Measurements from ENCODE around the gene MED27. TPM values are rescaled to one million over a fixed set of nuclear protein-coding genes. Genes with fewer than 3 reads are reported as not detected.

MED27 gene
- total RNA-seq, 1 donor from 2014 or later, result 24.1 TPM

DNA sequence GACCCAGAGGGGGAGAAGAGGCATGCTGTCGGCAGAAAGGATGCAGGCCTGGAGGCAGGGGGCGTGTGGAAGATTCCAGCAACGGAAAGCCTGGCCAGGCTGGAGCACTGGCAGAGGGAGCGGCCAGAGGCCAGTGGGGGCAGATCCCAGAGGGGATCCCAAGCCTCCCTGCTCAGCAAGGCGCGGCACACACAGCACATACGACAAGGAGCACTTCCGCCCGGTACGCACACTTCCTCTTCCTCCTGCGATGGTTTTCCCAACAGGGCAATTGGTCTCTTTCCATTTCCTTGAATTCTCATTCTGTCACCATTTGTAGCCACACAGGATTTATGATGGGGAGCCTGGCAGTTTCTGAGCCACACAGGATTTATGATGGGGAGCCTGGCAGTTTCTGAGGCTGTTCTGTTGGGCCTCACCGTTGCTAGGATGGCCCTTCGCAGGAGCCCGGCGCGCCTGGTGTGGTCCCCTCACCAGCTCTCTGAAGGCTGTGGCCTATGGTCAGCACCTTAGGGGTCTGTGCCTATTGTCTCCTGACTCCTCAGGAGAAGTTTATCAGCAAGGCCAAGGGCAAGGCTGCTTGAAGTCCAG, 216.3 kb downstream of the MED27 start:
- H3K4me1 Mint-ChIP-seq (ENCODE audit: unreplicated experiment), result no peaks in the 10 kb centered on the region
- peaks cover 30% of the 10 kb centered on the region for H3K36me3 Mint-ChIP-seq (ENCODE audit: unreplicated experiment)
- no peak overlapping the region for H3K27ac Mint-ChIP-seq (ENCODE audit: unreplicated experiment)
- H3K4me3 Mint-ChIP-seq (ENCODE audit: unreplicated experiment), result no peak overlapping the region
- TF ChIP-seq, protein P1, sequence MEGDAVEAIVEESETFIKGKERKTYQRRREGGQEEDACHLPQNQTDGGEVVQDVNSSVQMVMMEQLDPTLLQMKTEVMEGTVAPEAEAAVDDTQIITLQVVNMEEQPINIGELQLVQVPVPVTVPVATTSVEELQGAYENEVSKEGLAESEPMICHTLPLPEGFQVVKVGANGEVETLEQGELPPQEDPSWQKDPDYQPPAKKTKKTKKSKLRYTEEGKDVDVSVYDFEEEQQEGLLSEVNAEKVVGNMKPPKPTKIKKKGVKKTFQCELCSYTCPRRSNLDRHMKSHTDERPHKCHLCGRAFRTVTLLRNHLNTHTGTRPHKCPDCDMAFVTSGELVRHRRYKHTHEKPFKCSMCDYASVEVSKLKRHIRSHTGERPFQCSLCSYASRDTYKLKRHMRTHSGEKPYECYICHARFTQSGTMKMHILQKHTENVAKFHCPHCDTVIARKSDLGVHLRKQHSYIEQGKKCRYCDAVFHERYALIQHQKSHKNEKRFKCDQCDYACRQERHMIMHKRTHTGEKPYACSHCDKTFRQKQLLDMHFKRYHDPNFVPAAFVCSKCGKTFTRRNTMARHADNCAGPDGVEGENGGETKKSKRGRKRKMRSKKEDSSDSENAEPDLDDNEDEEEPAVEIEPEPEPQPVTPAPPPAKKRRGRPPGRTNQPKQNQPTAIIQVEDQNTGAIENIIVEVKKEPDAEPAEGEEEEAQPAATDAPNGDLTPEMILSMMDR (IDR thresholded peaks at IDR 0.05), result no peak
- H3K9me3 Mint-ChIP-seq (ENCODE audit: unreplicated experiment), result no peaks in the 10 kb centered on the region
- no peaks in the 10 kb centered on the region for H3K27me3 Mint-ChIP-seq (ENCODE audit: unreplicated experiment)
- DNase-seq (ENCODE audit: extremely low spot score, unreplicated experiment), result no peak

DNA sequence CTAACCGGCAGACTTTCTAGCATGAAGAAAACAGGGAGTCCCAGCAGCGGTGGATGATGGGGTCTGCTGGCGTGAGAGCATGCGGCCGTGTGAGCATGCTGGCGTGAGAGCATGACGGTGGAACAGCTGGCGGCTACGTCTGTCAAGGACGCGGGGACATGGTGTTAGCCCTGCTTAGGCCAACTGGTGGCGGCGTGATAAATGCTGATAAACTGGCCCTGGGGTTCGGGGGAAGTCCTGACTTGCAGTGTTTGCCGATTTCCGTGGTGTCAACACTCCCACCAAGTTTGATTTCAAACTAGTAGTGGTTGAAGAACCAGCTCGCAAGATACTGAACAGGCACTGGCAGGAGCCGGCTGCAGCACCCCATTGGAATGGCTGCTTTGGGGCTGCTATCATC, 217.4 kb downstream of the MED27 start:
- Mint-ChIP-seq H3K36me3 (ENCODE audit: unreplicated experiment) (peaks cover 30% of the 10 kb centered on the region), H3K9me3 (ENCODE audit: unreplicated experiment) (no peaks in the 10 kb centered on the region), H3K27ac (ENCODE audit: unreplicated experiment) (no peak overlapping the region), H3K27me3 (ENCODE audit: unreplicated experiment) (no peaks in the 10 kb centered on the region), H3K4me3 (ENCODE audit: unreplicated experiment) (no peak overlapping the region), H3K4me1 (ENCODE audit: unreplicated experiment) (no peaks in the 10 kb centered on the region)
- TF ChIP-seq, protein P1 (IDR thresholded peaks at IDR 0.05), result no peak
- DNase-seq (ENCODE audit: extremely low spot score, unreplicated experiment), result no peak

DNA sequence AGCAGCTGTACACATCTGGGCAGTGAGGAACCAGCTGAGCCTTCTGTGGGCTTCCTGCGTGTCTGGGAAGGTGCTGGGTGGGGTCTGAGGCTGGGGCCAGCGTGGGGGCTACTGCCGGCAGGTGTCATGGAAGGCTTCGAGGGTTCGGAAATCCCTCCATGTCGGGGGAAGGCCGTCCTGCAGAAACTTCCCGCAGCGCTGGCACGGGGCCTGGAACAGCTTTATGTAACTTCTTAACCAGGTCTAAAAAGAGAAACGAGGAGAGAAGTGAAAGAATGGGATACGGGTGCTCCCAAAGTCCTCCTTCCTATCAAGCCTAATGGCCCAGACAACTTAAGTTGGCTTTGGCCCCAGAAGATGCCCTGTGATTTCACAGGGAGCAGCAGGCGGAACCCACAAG, 219.2 kb downstream of the MED27 start:
- no peaks in the 10 kb centered on the region for H3K9me3 Mint-ChIP-seq (ENCODE audit: unreplicated experiment)
- no peaks in the 10 kb centered on the region for H3K4me1 Mint-ChIP-seq (ENCODE audit: unreplicated experiment)
- H3K4me3 Mint-ChIP-seq (ENCODE audit: unreplicated experiment), result no peak overlapping the region
- no peaks in the 10 kb centered on the region for H3K27me3 Mint-ChIP-seq (ENCODE audit: unreplicated experiment)
- no peak for DNase-seq (ENCODE audit: extremely low spot score, unreplicated experiment)
- no peak overlapping the region for H3K27ac Mint-ChIP-seq (ENCODE audit: unreplicated experiment)
- H3K36me3 Mint-ChIP-seq (ENCODE audit: unreplicated experiment), result peaks cover 27% of the 10 kb centered on the region
- TF ChIP-seq, protein P1 (IDR thresholded peaks at IDR 0.05), result no peak

DNA sequence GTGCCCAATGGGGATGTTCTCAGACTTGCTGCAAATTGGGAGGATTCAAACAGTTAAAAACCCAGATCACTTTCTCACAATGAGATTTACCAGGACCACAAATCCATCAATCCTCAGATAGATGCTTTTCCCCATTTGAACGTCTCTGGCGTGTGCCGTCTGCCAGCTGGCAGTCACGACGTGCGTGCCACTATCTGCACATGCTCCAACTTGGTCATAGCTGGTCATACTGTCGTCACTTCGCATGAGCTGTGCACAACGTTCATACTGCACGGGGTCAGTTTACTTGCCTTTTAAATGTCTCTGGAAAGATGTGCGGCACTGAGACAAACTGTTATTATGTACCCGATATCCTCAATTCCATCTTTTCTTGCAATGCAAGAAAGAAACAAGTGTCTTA, 221.5 kb downstream of the MED27 start:
- Mint-ChIP-seq H3K9me3 (ENCODE audit: unreplicated experiment) (no peaks in the 10 kb centered on the region), H3K4me3 (ENCODE audit: unreplicated experiment) (no peak overlapping the region), H3K4me1 (ENCODE audit: unreplicated experiment) (no peaks in the 10 kb centered on the region), H3K27ac (ENCODE audit: unreplicated experiment) (no peak overlapping the region), H3K36me3 (ENCODE audit: unreplicated experiment) (peaks cover 27% of the 10 kb centered on the region), H3K27me3 (ENCODE audit: unreplicated experiment) (no peaks in the 10 kb centered on the region)
- no peak for DNase-seq (ENCODE audit: extremely low spot score, unreplicated experiment)
- TF ChIP-seq, protein P1 (IDR thresholded peaks at IDR 0.05), result no peak

DNA sequence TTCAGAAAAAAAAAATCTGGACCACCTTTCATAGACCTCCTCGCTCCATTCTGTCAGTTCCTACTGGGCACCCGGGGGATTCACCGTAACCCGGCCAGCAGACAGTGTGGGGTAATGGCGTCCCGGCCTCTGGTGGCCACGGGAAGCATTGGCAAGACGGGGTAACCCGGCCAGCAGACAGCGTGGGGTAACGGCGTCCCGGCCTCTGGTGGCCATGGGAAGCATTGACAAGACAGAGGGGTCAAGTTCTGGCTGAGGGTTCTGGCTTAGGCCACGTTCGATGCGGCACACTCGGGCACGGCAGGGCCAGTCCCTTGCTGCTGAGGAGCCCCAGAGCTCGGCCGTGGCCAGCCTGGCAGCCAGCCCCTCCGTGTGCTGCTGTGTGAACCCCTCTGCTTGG, 223.6 kb downstream of the MED27 start:
- peaks cover 17% of the 10 kb centered on the region for H3K36me3 Mint-ChIP-seq (ENCODE audit: unreplicated experiment)
- no peak for DNase-seq (ENCODE audit: extremely low spot score, unreplicated experiment)
- H3K4me1 Mint-ChIP-seq (ENCODE audit: unreplicated experiment), result no peaks in the 10 kb centered on the region
- H3K4me3 Mint-ChIP-seq (ENCODE audit: unreplicated experiment), result no peak overlapping the region
- H3K9me3 Mint-ChIP-seq (ENCODE audit: unreplicated experiment), result no peaks in the 10 kb centered on the region
- H3K27ac Mint-ChIP-seq (ENCODE audit: unreplicated experiment), result no peak overlapping the region
- H3K27me3 Mint-ChIP-seq (ENCODE audit: unreplicated experiment), result no peaks in the 10 kb centered on the region
- TF ChIP-seq, protein P1 (IDR thresholded peaks at IDR 0.05), result no peak

Data from osteocyte (in vitro differentiated cells).